H9 (cell line): Measurements from ENCODE around the gene ATF7IP2. TPM values are rescaled to one million over a fixed set of nuclear protein-coding genes. Genes with fewer than 3 reads are reported as not detected.

Source experiments
- DNase-seq: peaks from one replicate; pipeline ENCODE4 v3.0.0-alpha.2; 2017
- H2AFZ ChIP-seq: one replicate; pipeline ENCODE4 v1.6.1; 2013; ENCODE audit warnings: mild to moderate bottlenecking, low read length, control low read depth, moderate library complexity
- H2AK5ac ChIP-seq: 2 replicates; pipeline ENCODE4 v1.6.1; 2013; ENCODE audit warnings: low read length, control low read depth, mixed read lengths; ENCODE audit not compliant: insufficient read length
- H2BK120ac ChIP-seq: one replicate; pipeline ENCODE4 v1.6.1; 2013; ENCODE audit warnings: low read depth, mild to moderate bottlenecking, low read length, control low read depth, inconsistent platforms; ENCODE audit not compliant: poor library complexity, severe bottlenecking
- H2BK12ac ChIP-seq: 2 replicates; pipeline ENCODE4 v1.6.1; 2013; ENCODE audit warnings: low read length, control low read depth, mixed read lengths, low read depth; ENCODE audit not compliant: insufficient read length
- H2BK15ac ChIP-seq: 2 replicates; pipeline ENCODE4 v1.6.1; 2013; ENCODE audit warnings: low read depth, low read length, control low read depth
- H2BK20ac ChIP-seq: one replicate; pipeline ENCODE4 v1.6.1; 2013; ENCODE audit warnings: low read depth, mild to moderate bottlenecking, low read length, control low read depth, inconsistent platforms; ENCODE audit not compliant: poor library complexity, severe bottlenecking
- H2BK5ac ChIP-seq: 2 replicates; pipeline ENCODE4 v1.6.1; 2013; ENCODE audit warnings: low read length, control low read depth, mixed read lengths; ENCODE audit not compliant: insufficient read length
- H3K14ac ChIP-seq: 2 replicates; pipeline ENCODE4 v1.6.1; 2013; ENCODE audit warnings: low read length, control low read depth; ENCODE audit not compliant: insufficient read depth
- H3K18ac ChIP-seq: 2 replicates; pipeline ENCODE4 v1.6.1; 2013; ENCODE audit warnings: low read depth, mild to moderate bottlenecking, mixed read lengths, low read length, control low read depth; ENCODE audit not compliant: insufficient read length
- H3K23ac ChIP-seq: 2 replicates; pipeline ENCODE4 v1.6.1; 2013; ENCODE audit warnings: low read length, control low read depth, mixed read lengths, low read depth; ENCODE audit not compliant: insufficient read length
- H3K23me2 ChIP-seq: 2 replicates; pipeline ENCODE4 v1.6.1; 2013; ENCODE audit warnings: low read depth, mild to moderate bottlenecking, mixed read lengths, low read length, control low read depth; ENCODE audit not compliant: insufficient read length, poor library complexity, severe bottlenecking
- H3K27ac ChIP-seq: 2 replicates; pipeline ENCODE4 v1.5.1; 2013; ENCODE audit warnings: low read length, control low read depth, mixed read lengths, low read depth; ENCODE audit not compliant: insufficient read length
- H3K27me3 ChIP-seq: 2 replicates; pipeline ENCODE4 v1.6.1; 2013; ENCODE audit warnings: low read length, control low read depth, inconsistent platforms; ENCODE audit not compliant: insufficient read depth
- H3K4ac ChIP-seq: 2 replicates; pipeline ENCODE4 v1.6.1; 2013; ENCODE audit warnings: low read depth, mild to moderate bottlenecking, control low read depth, inconsistent platforms, low read length, moderate library complexity
- H3K4me1 ChIP-seq: 2 replicates; pipeline ENCODE4 v1.6.1; 2013; ENCODE audit warnings: low read length, control low read depth, inconsistent platforms; ENCODE audit not compliant: insufficient read depth
- H3K4me2 ChIP-seq: 2 replicates; pipeline ENCODE4 v1.6.1; 2013; ENCODE audit warnings: low read length, control low read depth, mixed read lengths; ENCODE audit not compliant: insufficient read length, insufficient read depth
- H3K56ac ChIP-seq: 2 replicates; pipeline ENCODE4 v1.6.1; 2013; ENCODE audit warnings: low read depth, mild to moderate bottlenecking, mixed read lengths, low read length, control low read depth; ENCODE audit not compliant: insufficient read length
- H3K79me1 ChIP-seq: 2 replicates; pipeline ENCODE4 v1.6.1; 2013; ENCODE audit warnings: low read depth, mild to moderate bottlenecking, moderate library complexity, low read length, control low read depth, inconsistent platforms; ENCODE audit not compliant: insufficient read depth, poor library complexity, severe bottlenecking
- H3K79me2 ChIP-seq: 2 replicates; pipeline ENCODE4 v1.6.1; 2013; ENCODE audit warnings: low read length, control low read depth, inconsistent platforms; ENCODE audit not compliant: insufficient read depth
- H3K9ac ChIP-seq: 2 replicates; pipeline ENCODE4 v1.6.1; 2013; ENCODE audit warnings: low read length, control low read depth, mixed read lengths; ENCODE audit not compliant: insufficient read length; ENCODE audit errors: extremely low read depth
- H3K9me3 ChIP-seq: one replicate; pipeline ENCODE4 v1.6.1; 2013; ENCODE audit warnings: low read depth, low read length, inconsistent platforms; ENCODE audit not compliant: control insufficient read depth
- H3T11ph ChIP-seq: one replicate; pipeline ENCODE4 v1.6.1; 2013; ENCODE audit warnings: mild to moderate bottlenecking, low read length, control low read depth, inconsistent platforms
- H4K20me1 ChIP-seq: one replicate; pipeline ENCODE4 v1.6.1; 2013; ENCODE audit not compliant: control insufficient read depth, insufficient read length, insufficient read depth
- H4K5ac ChIP-seq: 2 replicates; pipeline ENCODE4 v1.6.1; 2013; ENCODE audit warnings: low read depth, mild to moderate bottlenecking, mixed read lengths, low read length, control low read depth; ENCODE audit not compliant: insufficient read length
- H4K8ac ChIP-seq: replicated peaks from 2 replicates; pipeline ENCODE4 v1.6.1; 2013; ENCODE audit warnings: low read length, control low read depth, mixed read lengths, low read depth; ENCODE audit not compliant: insufficient read length
- H4K91ac ChIP-seq: 2 replicates; pipeline ENCODE4 v1.6.1; 2013; ENCODE audit warnings: low read depth, mild to moderate bottlenecking, moderate library complexity, mixed read lengths, low read length, control low read depth; ENCODE audit not compliant: insufficient read length
- H3K27ac Mint-ChIP-seq, 3 experiments: 2 replicates in 2 of 3; 3 replicates in 1 of 3; pipeline ENCODE4 v1.8.0; 2020 to 2021; ENCODE audit warnings: mixed read lengths in 3 of 3, mild to moderate bottlenecking in 1 of 3, moderate library complexity in 1 of 3
- H3K27me3 Mint-ChIP-seq: 2 replicates; pipeline ENCODE4 v1.8.0; 2021; ENCODE audit warnings: low read depth, mild to moderate bottlenecking, moderate library complexity, mixed read lengths
- H3K36me3 Mint-ChIP-seq, 3 experiments: 2 replicates in 2 of 3; 3 replicates in 1 of 3; pipeline ENCODE4 v1.8.0; 2020 to 2021; ENCODE audit warnings: low read depth in 3 of 3, mixed read lengths in 3 of 3; ENCODE audit not compliant: insufficient read depth in 1 of 3
- H3K4me1 Mint-ChIP-seq, 2 experiments: 2 replicates each; pipeline ENCODE4 v1.8.0; 2020; ENCODE audit warnings: mixed read lengths in 2 of 2
- H3K4me3 Mint-ChIP-seq, 2 experiments: 2 replicates in 1 of 2; 3 replicates in 1 of 2; pipeline ENCODE4 v1.8.0; 2020 to 2021; ENCODE audit warnings: mild to moderate bottlenecking in 2 of 2, mixed read lengths in 2 of 2, moderate library complexity in 1 of 2
- H3K9me3 Mint-ChIP-seq, 2 experiments: 2 replicates in 1 of 2; 3 replicates in 1 of 2; pipeline ENCODE4 v1.8.0; 2020; ENCODE audit warnings: mild to moderate bottlenecking in 2 of 2, mixed read lengths in 2 of 2, moderate library complexity in 1 of 2
- CTCF ChIP-seq: fragments of 200-600 bp; sonication (generic); conservative IDR thresholded peaks from 3 replicates; pipeline ENCODE4 v1.8.0; 2021; ENCODE audit warnings: antibody characterized with exemption, mild to moderate bottlenecking
- WGBS: extraction: QIAGEN DNeasy Blood & Tissue Kit; methylation state at CpG from one replicate; pipeline ENCODE4 v1.1.7; 2013; ENCODE audit warnings: missing lambda C conversion rate, low lambda C conversion rate, mixed read lengths; ENCODE audit not compliant: insufficient read length; ENCODE audit errors: extremely low coverage; 5-methylcytosine and 5-hydroxymethylcytosine counted together
- total RNA-seq: library from RNA; stranded (reverse); gene quantifications from 2 replicates; pipeline ENCODE4 v1.2.1, GENCODE V29; 2021

The ATF7IP2 gene
- total RNA-seq, 1 experiment from 2014 or later, result 21.5 TPM

GRCh38 chr16:10441726-10442125, 55.9 kb downstream of the ATF7IP2 start:
- Histone ChIP-seq H4K8ac (no peak overlapping the region), H3K4ac (no peak overlapping the region), H3K23me2 (no peaks in the 10 kb centered on the region), H3K27ac (no peak overlapping the region), H2BK120ac (no peak overlapping the region), H2AK5ac (no peak overlapping the region), H2BK20ac (no peak overlapping the region), H3K27me3 (no peaks in the 10 kb centered on the region), H3K56ac (no peak overlapping the region), H3T11ph (no peak overlapping the region), H4K5ac (no peak overlapping the region), H3K14ac (no peak overlapping the region), H3K79me2 (no peaks in the 10 kb centered on the region), H3K79me1 (no peaks in the 10 kb centered on the region), H3K9me3 (peaks cover 5% of the 10 kb centered on the region), H4K20me1 (no peaks in the 10 kb centered on the region), H2AFZ (no peak overlapping the region), H2BK12ac (no peak overlapping the region), H2BK5ac (no peak overlapping the region), H3K23ac (no peak overlapping the region), H4K91ac (no peak overlapping the region), H3K9ac (no peak overlapping the region), H3K18ac (no peak overlapping the region), H3K4me1 (no peaks in the 10 kb centered on the region), H3K4me2 (no peak overlapping the region), H2BK15ac (no peak overlapping the region)
- H3K36me3 Mint-ChIP-seq, result peaks cover 66 to 80% (median 72%) of the 10 kb centered on the region in 3 experiments
- H3K9me3 Mint-ChIP-seq, result peaks cover 26 to 44% of the 10 kb centered on the region in 2 experiments
- no CpG with 5 or more reads among the region's 3 CpGs for WGBS
- DNase-seq, result no peak
- TF ChIP-seq CTCF, result no peak
- H3K27me3 Mint-ChIP-seq, result no peaks in the 10 kb centered on the region
- H3K4me1 Mint-ChIP-seq, result no peaks in the 10 kb centered on the region
- H3K4me3 Mint-ChIP-seq, result no peak overlapping the region
- no peak overlapping the region for H3K27ac Mint-ChIP-seq
